Peyer's patch (tissue), 4 donors: ENCODE data around the gene RTP5.

Source experiments
- POLR2A ChIP-seq, 2 donors: fragments of 450-650 bp; IDR thresholded peaks; one replicate each; pipeline ENCODE4 v1.5.1; 2017; ENCODE audit warnings: antibody characterized with exemption in 2 of 2, mild to moderate bottlenecking in 2 of 2, moderate library complexity in 2 of 2
- TF ChIP-seq, protein P1 (sequence below), 6 experiments: fragments of 450-650 bp in 4 of 6; fragments of 200-600 bp in 2 of 6; sonication (generic) in 1 of 6; IDR thresholded peaks; one replicate each; pipeline ENCODE4 v1.5.1; 2017 to 2019; ENCODE audit warnings: antibody characterized with exemption in 6 of 6, mild to moderate bottlenecking in 3 of 6, moderate library complexity in 1 of 6

- no peak for TF ChIP-seq POLR2A (IDR thresholded peaks at IDR 0.05)
- TF ChIP-seq, protein P1, sequence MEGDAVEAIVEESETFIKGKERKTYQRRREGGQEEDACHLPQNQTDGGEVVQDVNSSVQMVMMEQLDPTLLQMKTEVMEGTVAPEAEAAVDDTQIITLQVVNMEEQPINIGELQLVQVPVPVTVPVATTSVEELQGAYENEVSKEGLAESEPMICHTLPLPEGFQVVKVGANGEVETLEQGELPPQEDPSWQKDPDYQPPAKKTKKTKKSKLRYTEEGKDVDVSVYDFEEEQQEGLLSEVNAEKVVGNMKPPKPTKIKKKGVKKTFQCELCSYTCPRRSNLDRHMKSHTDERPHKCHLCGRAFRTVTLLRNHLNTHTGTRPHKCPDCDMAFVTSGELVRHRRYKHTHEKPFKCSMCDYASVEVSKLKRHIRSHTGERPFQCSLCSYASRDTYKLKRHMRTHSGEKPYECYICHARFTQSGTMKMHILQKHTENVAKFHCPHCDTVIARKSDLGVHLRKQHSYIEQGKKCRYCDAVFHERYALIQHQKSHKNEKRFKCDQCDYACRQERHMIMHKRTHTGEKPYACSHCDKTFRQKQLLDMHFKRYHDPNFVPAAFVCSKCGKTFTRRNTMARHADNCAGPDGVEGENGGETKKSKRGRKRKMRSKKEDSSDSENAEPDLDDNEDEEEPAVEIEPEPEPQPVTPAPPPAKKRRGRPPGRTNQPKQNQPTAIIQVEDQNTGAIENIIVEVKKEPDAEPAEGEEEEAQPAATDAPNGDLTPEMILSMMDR (IDR thresholded peaks at IDR 0.05): no peak
Observed at GRCh38 chr2:241835611-241836010, 33.9 kb upstream of the RTP5 start.
